SU-DHL-6 (cell line): Measurements from ENCODE around the gene OSBPL9.

Experiments
- CTCF ChIP-seq: fragments of 200-600 bp; sonication (generic); IDR thresholded peaks from one replicate; pipeline ENCODE4 v1.5.1; 2017; ENCODE audit warnings: antibody characterized with exemption, mild to moderate bottlenecking, low read length, moderate library complexity; ENCODE audit not compliant: insufficient read depth, poor library complexity, severe bottlenecking
- EZH2phosphoT487 ChIP-seq: fragments of 200-600 bp; sonication (generic), shearing (Covaris generic); conservative IDR thresholded peaks from 2 replicates; pipeline ENCODE4 v1.6.1; 2018; ENCODE audit warnings: mild to moderate bottlenecking, antibody characterized with exemption, low read length, moderate library complexity, mixed read lengths

- TF ChIP-seq CTCF (no peak), EZH2phosphoT487 (no peak)
Observed at GRCh38 chr1:51576085-51576444, 40.8 kb upstream of the OSBPL9 start.
